Sigmoid colon (tissue), 3 donors: ENCODE measurements around the gene TDO2.

Experiments used
- POLR2A ChIP-seq, 2 donors: fragments of 450-650 bp; IDR thresholded peaks; one replicate each; pipeline ENCODE4 v1.6.1; 2016; ENCODE audit warnings: antibody characterized with exemption in 2 of 2, mild to moderate bottlenecking in 2 of 2, moderate library complexity in 2 of 2
- TF ChIP-seq, protein P1 (sequence below), 4 experiments: fragments of 450-650 bp in 3 of 4; fragments of 200-600 bp in 1 of 4; IDR thresholded peaks; one replicate each; pipeline ENCODE4 v1.5.1; 2016 to 2019; ENCODE audit warnings: antibody characterized with exemption in 4 of 4, mild to moderate bottlenecking in 3 of 4, moderate library complexity in 2 of 4

DNA sequence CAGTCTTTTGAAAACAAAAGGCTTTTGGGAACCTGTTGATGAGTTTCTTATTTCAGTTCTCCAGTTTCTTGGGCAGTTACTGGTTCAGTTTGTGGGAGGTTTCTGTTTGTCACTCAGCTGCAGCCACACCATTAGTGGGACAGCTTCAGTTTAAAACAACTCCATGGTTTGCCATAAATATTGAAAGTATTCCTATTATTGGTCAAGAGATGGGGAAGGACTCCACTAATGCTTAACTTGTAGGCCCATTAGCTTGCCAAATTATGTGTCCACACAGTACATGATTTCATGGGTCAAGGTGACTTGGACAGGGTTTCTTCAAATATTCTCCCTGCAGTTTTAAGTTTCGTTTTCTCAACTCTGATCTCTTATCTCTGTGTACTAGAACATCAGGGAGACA is 21.9 kb upstream of the TDO2 start:
- TF ChIP-seq, protein P1, sequence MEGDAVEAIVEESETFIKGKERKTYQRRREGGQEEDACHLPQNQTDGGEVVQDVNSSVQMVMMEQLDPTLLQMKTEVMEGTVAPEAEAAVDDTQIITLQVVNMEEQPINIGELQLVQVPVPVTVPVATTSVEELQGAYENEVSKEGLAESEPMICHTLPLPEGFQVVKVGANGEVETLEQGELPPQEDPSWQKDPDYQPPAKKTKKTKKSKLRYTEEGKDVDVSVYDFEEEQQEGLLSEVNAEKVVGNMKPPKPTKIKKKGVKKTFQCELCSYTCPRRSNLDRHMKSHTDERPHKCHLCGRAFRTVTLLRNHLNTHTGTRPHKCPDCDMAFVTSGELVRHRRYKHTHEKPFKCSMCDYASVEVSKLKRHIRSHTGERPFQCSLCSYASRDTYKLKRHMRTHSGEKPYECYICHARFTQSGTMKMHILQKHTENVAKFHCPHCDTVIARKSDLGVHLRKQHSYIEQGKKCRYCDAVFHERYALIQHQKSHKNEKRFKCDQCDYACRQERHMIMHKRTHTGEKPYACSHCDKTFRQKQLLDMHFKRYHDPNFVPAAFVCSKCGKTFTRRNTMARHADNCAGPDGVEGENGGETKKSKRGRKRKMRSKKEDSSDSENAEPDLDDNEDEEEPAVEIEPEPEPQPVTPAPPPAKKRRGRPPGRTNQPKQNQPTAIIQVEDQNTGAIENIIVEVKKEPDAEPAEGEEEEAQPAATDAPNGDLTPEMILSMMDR (IDR thresholded peaks at IDR 0.05) = no peak
- TF ChIP-seq POLR2A (IDR thresholded peaks at IDR 0.05) = no peak
